IMR-90 (cell line): ENCODE data around the gene N4BP2. TPM values are rescaled to one million over a fixed set of nuclear protein-coding genes. Genes with fewer than 3 reads are reported as not detected.

Experiments used
- ATAC-seq: fragments of 200-7000 bp; cut with Tn5 transposase; 2 replicates; pipeline ENCODE4 v1.9.1; 2020; ENCODE audit warnings: low read depth, mild to moderate bottlenecking, moderate library complexity
- BruUV-seq: library from RNA; stranded (reverse); fragments of 400-500 nt; replicated peaks from 2 replicates; lab custom pipeline; 2021; lab: Mats Ljungman, UMichigan
- CTCF ChIA-PET: fragments of 300-600 bp; formaldehyde crosslinking; extraction: SDS; loops from one replicate; lab custom pipeline; 2021; ENCODE audit warnings: antibody characterized with exemption; lab: Yijun Ruan, JAX
- POLR2A ChIA-PET: fragments of 300-600 bp; sonication (Branson Sonifier 250); formaldehyde crosslinking; loops from one replicate; lab custom pipeline; 2022; ENCODE audit warnings: antibody characterized with exemption; ENCODE audit not compliant: unreplicated experiment; lab: Charles Lee
- DNase-seq: peaks from one replicate; pipeline ENCODE4 v3.0.0; 2013
- H2AFZ ChIP-seq: replicated peaks from 2 replicates; pipeline ENCODE3; 2013; ENCODE audit warnings: low read length, mild to moderate bottlenecking; ENCODE audit not compliant: poor library complexity
- H2AK5ac ChIP-seq: 2 replicates; pipeline ENCODE4 v1.6.1; 2013; ENCODE audit warnings: low read depth, low read length, inconsistent platforms
- H2AK9ac ChIP-seq: replicated peaks from 2 replicates; pipeline ENCODE3; 2013; ENCODE audit warnings: mild to moderate bottlenecking, low read depth, low read length, moderate library complexity; ENCODE audit not compliant: poor library complexity
- H2BK120ac ChIP-seq: 2 replicates; pipeline ENCODE4 v1.6.1; 2013; ENCODE audit warnings: low read depth, low read length, inconsistent platforms
- H2BK15ac ChIP-seq: 3 replicates; pipeline ENCODE4 v1.6.1; 2013; ENCODE audit warnings: low read depth, low read length, inconsistent platforms
- H2BK20ac ChIP-seq: 2 replicates; pipeline ENCODE4 v1.6.1; 2013; ENCODE audit warnings: low read depth, mild to moderate bottlenecking, inconsistent platforms, low read length, moderate library complexity
- H2BK5ac ChIP-seq: 2 replicates; pipeline ENCODE4 v1.6.1; 2013; ENCODE audit warnings: mild to moderate bottlenecking, low read depth, low read length, inconsistent platforms; ENCODE audit not compliant: poor library complexity, severe bottlenecking
- H3K14ac ChIP-seq: replicated peaks from 2 replicates; pipeline ENCODE4 v1.6.1; 2013; ENCODE audit warnings: low read depth, low read length, inconsistent platforms
- H3K18ac ChIP-seq: 2 replicates; pipeline ENCODE4 v1.6.1; 2013; ENCODE audit warnings: low read depth, low read length, control low read depth
- H3K23ac ChIP-seq: 2 replicates; pipeline ENCODE4 v1.6.1; 2013; ENCODE audit warnings: low read depth, low read length, inconsistent platforms
- H3K27ac ChIP-seq: 2 replicates; pipeline ENCODE4 v1.5.1; 2013; ENCODE audit warnings: mild to moderate bottlenecking, control low read depth, low read length; ENCODE audit not compliant: insufficient read depth
- H3K27me3 ChIP-seq: 2 replicates; pipeline ENCODE4 v1.6.1; 2013; ENCODE audit warnings: low read length; ENCODE audit not compliant: control insufficient read depth, insufficient read depth
- H3K36me3 ChIP-seq: 2 replicates; pipeline ENCODE4 v1.6.1; 2013; ENCODE audit warnings: low read length, mixed read lengths; ENCODE audit not compliant: control insufficient read depth, insufficient read depth
- H3K4ac ChIP-seq: 2 replicates; pipeline ENCODE4 v1.6.1; 2013; ENCODE audit warnings: low read depth, low read length, inconsistent platforms
- H3K4me1 ChIP-seq: 2 replicates; pipeline ENCODE4 v1.6.1; 2013; ENCODE audit warnings: low read length, mixed read lengths; ENCODE audit not compliant: control insufficient read depth, insufficient read depth
- H3K4me2 ChIP-seq: 2 replicates; pipeline ENCODE4 v1.6.1; 2013; ENCODE audit warnings: low read depth, mild to moderate bottlenecking, control low read depth, low read length, moderate library complexity
- H3K4me3 ChIP-seq: 2 replicates; pipeline ENCODE4 v1.5.1; 2013; ENCODE audit warnings: low read depth, mild to moderate bottlenecking, control low read depth, low read length, moderate library complexity; ENCODE audit not compliant: insufficient read depth
- H3K56ac ChIP-seq: 2 replicates; pipeline ENCODE4 v1.6.1; 2013; ENCODE audit warnings: low read length, inconsistent platforms; ENCODE audit not compliant: insufficient read depth; ENCODE audit errors: extremely low read depth
- H3K79me1 ChIP-seq, 2 experiments: 2 replicates each; pipeline ENCODE4 v1.6.1; 2013; ENCODE audit warnings: low read length in 2 of 2, inconsistent platforms in 1 of 2, low read depth in 1 of 2
- H3K9ac ChIP-seq: 2 replicates; pipeline ENCODE4 v1.6.1; 2013; ENCODE audit warnings: low read depth, low read length, control low read depth
- H3K9me1 ChIP-seq: 2 replicates; pipeline ENCODE4 v1.6.1; 2013; ENCODE audit warnings: low read length, inconsistent platforms; ENCODE audit not compliant: insufficient read depth
- H3K9me3 ChIP-seq: 2 replicates; pipeline ENCODE4 v1.6.1; 2013; ENCODE audit warnings: low read length; ENCODE audit not compliant: control insufficient read depth, insufficient read depth
- H4K20me1 ChIP-seq: 2 replicates; pipeline ENCODE4 v1.6.1; 2013; ENCODE audit warnings: low read length, inconsistent platforms; ENCODE audit not compliant: insufficient read depth
- H4K5ac ChIP-seq: 2 replicates; pipeline ENCODE4 v1.6.1; 2013; ENCODE audit warnings: mild to moderate bottlenecking, low read depth, low read length, control low read depth
- H4K8ac ChIP-seq, 2 experiments: 2 replicates each; pipeline ENCODE4 v1.6.1; 2013; ENCODE audit warnings: low read depth in 2 of 2, low read length in 2 of 2, control low read depth in 1 of 2, inconsistent platforms in 1 of 2
- H4K91ac ChIP-seq: 2 replicates; pipeline ENCODE4 v1.6.1; 2013; ENCODE audit warnings: low read depth, low read length, inconsistent platforms; ENCODE audit not compliant: insufficient read depth
- MAFK ChIP-seq: IDR thresholded peaks from 2 replicates; pipeline ENCODE4 v1.6.1; 2012; ENCODE audit warnings: low read depth, low read length, improper control_type of control experiment
- WGBS, 2 experiments: methylation state at CpG; one replicate each; pipeline versions ENCODE4 v1.1.5 to v1.1.7; 2013; ENCODE audit warnings: missing lambda C conversion rate in 2 of 2; ENCODE audit not compliant: insufficient read length in 1 of 2; ENCODE audit errors: extremely low coverage in 2 of 2; 5-methylcytosine and 5-hydroxymethylcytosine counted together
- dilution Hi-C: fragments of 300-500 bp; cut with HindIII; formaldehyde crosslinking; loops from one replicate; pipeline ENCODE4 v1.14.3; 2018; ENCODE audit warnings: low sequenced_read_pairs; ENCODE audit not compliant: unreplicated experiment
- in situ Hi-C: fragments of 300-500 bp; cut with MboI; formaldehyde crosslinking; loops from 3 replicates; pipeline ENCODE4 v1.14.3; 2019; ENCODE audit warnings: low sequenced_read_pairs, inconsistent platforms, mixed read lengths
- intact Hi-C: fragments of 100-400 bp; cut with micrococcal nuclease; formaldehyde crosslinking; loops from 2 replicates; pipeline ENCODE4 v1.10.0; 2022
- polyA plus RNA-seq, 3 experiments: library from polyadenylated mRNA; depleted of rRNA; stranded (reverse); fragments of >200 nt; gene quantifications; 2 replicates each; pipeline ENCODE4 v1.2.3, GENCODE V29; 2012; ENCODE audit warnings: low replicate concordance in 1 of 3
- total RNA-seq: library from RNA; depleted of rRNA; stranded (reverse); fragments of >200 nt; gene quantifications from 2 replicates; pipeline ENCODE4 v1.2.3, GENCODE V29; 2012

The N4BP2 gene
- total and polyA plus RNA-seq, 2 of the 4 experiments (the other 2 are of a cell fraction): 0.84 to 2.2 TPM

GRCh38 chr4:40186665-40187014 lies 130.0 kb downstream of the N4BP2 start:
- dilution Hi-C loops: no loop called here
- no TSS peak for BruUV-seq
- ATAC-seq: no peak

More at GRCh38 chr4:40186665-40187014, 130.0 kb downstream of the N4BP2 start:
- ChIA-PET CTCF (no interaction called here), POLR2A (no interaction called here)
- H3K23ac ChIP-seq: no peak overlapping the region
- no peak overlapping the region for H3K56ac ChIP-seq
- in situ Hi-C loops: no loop called here
- H3K18ac ChIP-seq: no peak overlapping the region
- H3K27me3 ChIP-seq: peaks cover 3% of the 10 kb centered on the region
- H3K4ac ChIP-seq: no peak overlapping the region
- H2BK15ac ChIP-seq: no peak overlapping the region
- no peaks in the 10 kb centered on the region for H3K9me1 ChIP-seq
- H3K4me1 ChIP-seq: no peaks in the 10 kb centered on the region
- no peak overlapping the region for H3K27ac ChIP-seq
- H3K9ac ChIP-seq: no peak overlapping the region
- no peaks in the 10 kb centered on the region for H3K9me3 ChIP-seq
- H3K14ac ChIP-seq: no peak overlapping the region
- H3K4me3 ChIP-seq: no peak overlapping the region
- no peak overlapping the region for H4K5ac ChIP-seq
- H4K8ac ChIP-seq: no peak overlapping the region
- H2AFZ ChIP-seq: no peak overlapping the region
- no peak overlapping the region for H2BK20ac ChIP-seq
- no peaks in the 10 kb centered on the region for H4K20me1 ChIP-seq
- no peak overlapping the region for H4K91ac ChIP-seq
- no peaks in the 10 kb centered on the region for H3K79me1 ChIP-seq
- H2AK5ac ChIP-seq: no peak overlapping the region
- H2AK9ac ChIP-seq: no peak overlapping the region
- no peak overlapping the region for H2BK5ac ChIP-seq
- WGBS, 2 experiments: no CpG with 5 or more reads among the region's 1 CpG
- no peak for DNase-seq
- H3K36me3 ChIP-seq: no peaks in the 10 kb centered on the region
- no peak for TF ChIP-seq MAFK
- no peak overlapping the region for H3K4me2 ChIP-seq
- intact Hi-C loops: no loop called here
- H2BK120ac ChIP-seq: no peak overlapping the region
